ENCODE data around the gene FAM171A1.
A peak's percentile ranks its signal among the peaks of the same experiment; 100 is the strongest.

Gene FAM171A1

GRCh38 chr10:15201589-15202300, 169.3 kb downstream of the FAM171A1 start:
- DNase-seq = no peak

- no peak for DNase-seq
These were observed 170.5 kb downstream of the FAM171A1 start for GRCh38 chr10:15200626-15201025.

- DNase-seq = no peak
These were observed 173.2 kb downstream of the FAM171A1 start for GRCh38 chr10:15197911-15198310.

- DNase-seq = no peak
These were observed 173.8 kb downstream of the FAM171A1 start for GRCh38 chr10:15197276-15197675.

- peak; percentile 26 for DNase-seq
These were observed 174.9 kb downstream of the FAM171A1 start for GRCh38 chr10:15196021-15196834.

- DNase-seq = no peak
These were observed 181.8 kb downstream of the FAM171A1 start for GRCh38 chr10:15189133-15189885.

- DNase-seq = peak; percentile 70
These were observed 182.5 kb downstream of the FAM171A1 start for GRCh38 chr10:15188603-15189002.

GRCh38 chr10:15183689-15184481, 187.2 kb downstream of the FAM171A1 start:
- DNase-seq = no peak

GRCh38 chr10:15182540-15183207, 188.4 kb downstream of the FAM171A1 start:
- DNase-seq = no peak

- no peak for DNase-seq
These were observed 189.4 kb downstream of the FAM171A1 start for GRCh38 chr10:15181576-15182156.

GRCh38 chr10:15180736-15181135, 190.4 kb downstream of the FAM171A1 start:
- DNase-seq = no peak

GRCh38 chr10:15176269-15176668, 194.8 kb downstream of the FAM171A1 start:
- no peak for DNase-seq

- no peak for DNase-seq
These were observed 195.5 kb downstream of the FAM171A1 start for GRCh38 chr10:15175587-15175986.

- DNase-seq = no peak
These were observed 198.7 kb downstream of the FAM171A1 start for GRCh38 chr10:15172306-15172840.

- DNase-seq = peak; percentile 70
These were observed 201.3 kb downstream of the FAM171A1 start for GRCh38 chr10:15169555-15170401.

GRCh38 chr10:15168786-15169554, 202.1 kb downstream of the FAM171A1 start:
- DNase-seq = peak; percentile 99

GRCh38 chr10:15168291-15168785, 202.8 kb downstream of the FAM171A1 start, which contains the start of gene NMT2:
Gene NMT2, minus strand, starts transcription at chr10:15168693. Its CDS starts 81 bp downstream, at chr10:15168612.
- DNase-seq = no peak

GRCh38 chr10:15167411-15168290, 203.4 kb downstream of the FAM171A1 start:
- DNase-seq = peak; percentile 54

All from CD4-positive, alpha-beta T cell treated with Interleukin-17A for 4 hours (primary cell).